ENCODE results near the gene DPF3. TPM values are rescaled to one million over a fixed set of nuclear protein-coding genes. Genes with fewer than 3 reads are reported as not detected.

The DPF3 gene
- total and polyA plus RNA-seq, 2 donors (not counting 1 experiment from before 2014, with no cell fraction given), result 7.6 to 13.7 TPM

GRCh38 chr14:72583316-72584272 lies 310.3 kb downstream of the DPF3 start:
- DNase-seq (ENCODE audit: low read depth in 2 of 2), result no peak
- Histone ChIP-seq H3K79me2 (ENCODE audit: control insufficient read depth, insufficient read depth, low read length) (no peaks in the 10 kb centered on the region), H3K4me1 (ENCODE audit: control insufficient read depth, extremely low read depth, insufficient read depth, low read length) (no peaks in the 10 kb centered on the region), H3K9me3 (ENCODE audit: control insufficient read depth, insufficient read depth, low read depth, low read length) (no peaks in the 10 kb centered on the region), H3K4me3 (replicated peaks in 1 of 4; ENCODE audit: control extremely low read depth in 1 of 4, insufficient read depth in 1 of 4, low read depth in 3 of 4, low read length in 4 of 4) (no peak overlapping the region), H2AFZ (ENCODE audit: low read length) (no peak overlapping the region), H4K20me1 (ENCODE audit: control insufficient read depth, extremely low read depth, insufficient read depth, low read length) (no peaks in the 10 kb centered on the region), H3K9ac (ENCODE audit: insufficient read depth, low read length) (no peak overlapping the region), H3K27ac (ENCODE audit: insufficient read depth, low read length) (no peak overlapping the region), H3K27me3 (ENCODE audit: control insufficient read depth, insufficient read depth, low read length) (no peaks in the 10 kb centered on the region), H3K4me2 (ENCODE audit: extremely low read depth, insufficient read depth, low read length) (no peak overlapping the region), H3K36me3 (ENCODE audit: control insufficient read depth, insufficient read depth, low read length) (no peaks in the 10 kb centered on the region)
- no peak for TF ChIP-seq CTCF (conservative IDR thresholded peaks at IDR 0.05 in 1 of 2, IDR thresholded peaks at IDR 0.05 in 1 of 2; ENCODE audit: low read depth in 1 of 2, low read length in 2 of 2)
- TF ChIP-seq EZH2 (IDR thresholded peaks at IDR 0.05; ENCODE audit: low read length, missing control alignments), result no peak

- Histone ChIP-seq H3K9me3 (ENCODE audit: control insufficient read depth, insufficient read depth, low read depth, low read length) (no peaks in the 10 kb centered on the region), H3K9ac (ENCODE audit: insufficient read depth, low read length) (no peak overlapping the region), H3K4me1 (ENCODE audit: control insufficient read depth, extremely low read depth, insufficient read depth, low read length) (no peaks in the 10 kb centered on the region), H3K27ac (ENCODE audit: insufficient read depth, low read length) (no peak overlapping the region), H4K20me1 (ENCODE audit: control insufficient read depth, extremely low read depth, insufficient read depth, low read length) (no peaks in the 10 kb centered on the region), H3K36me3 (ENCODE audit: control insufficient read depth, insufficient read depth, low read length) (no peaks in the 10 kb centered on the region), H3K4me3 (replicated peaks in 1 of 4; ENCODE audit: control extremely low read depth in 1 of 4, insufficient read depth in 1 of 4, low read depth in 3 of 4, low read length in 4 of 4) (no peak overlapping the region), H3K79me2 (ENCODE audit: control insufficient read depth, insufficient read depth, low read length) (no peaks in the 10 kb centered on the region), H3K4me2 (ENCODE audit: extremely low read depth, insufficient read depth, low read length) (no peak overlapping the region), H2AFZ (ENCODE audit: low read length) (no peak overlapping the region), H3K27me3 (ENCODE audit: control insufficient read depth, insufficient read depth, low read length) (peaks cover 1% of the 10 kb centered on the region)
- DNase-seq (ENCODE audit: low read depth in 2 of 2), result no peak
- no peak for TF ChIP-seq EZH2 (IDR thresholded peaks at IDR 0.05; ENCODE audit: low read length, missing control alignments)
- TF ChIP-seq CTCF (conservative IDR thresholded peaks at IDR 0.05 in 1 of 2, IDR thresholded peaks at IDR 0.05 in 1 of 2; ENCODE audit: low read depth in 1 of 2, low read length in 2 of 2), result no peak
These were observed 311.3 kb downstream of the DPF3 start for GRCh38 chr14:72582582-72582981.

- Histone ChIP-seq H3K4me3 (replicated peaks in 1 of 4; ENCODE audit: control extremely low read depth in 1 of 4, insufficient read depth in 1 of 4, low read depth in 3 of 4, low read length in 4 of 4) (no peak overlapping the region), H3K9ac (ENCODE audit: insufficient read depth, low read length) (no peak overlapping the region), H3K4me2 (ENCODE audit: extremely low read depth, insufficient read depth, low read length) (no peak overlapping the region), H3K9me3 (ENCODE audit: control insufficient read depth, insufficient read depth, low read depth, low read length) (no peaks in the 10 kb centered on the region), H2AFZ (ENCODE audit: low read length) (no peak overlapping the region), H4K20me1 (ENCODE audit: control insufficient read depth, extremely low read depth, insufficient read depth, low read length) (no peaks in the 10 kb centered on the region), H3K36me3 (ENCODE audit: control insufficient read depth, insufficient read depth, low read length) (no peaks in the 10 kb centered on the region), H3K79me2 (ENCODE audit: control insufficient read depth, insufficient read depth, low read length) (no peaks in the 10 kb centered on the region), H3K27me3 (ENCODE audit: control insufficient read depth, insufficient read depth, low read length) (peaks cover 6% of the 10 kb centered on the region), H3K4me1 (ENCODE audit: control insufficient read depth, extremely low read depth, insufficient read depth, low read length) (no peaks in the 10 kb centered on the region), H3K27ac (ENCODE audit: insufficient read depth, low read length) (no peak overlapping the region)
- no peak for DNase-seq (ENCODE audit: low read depth in 2 of 2)
- no peak for TF ChIP-seq CTCF (conservative IDR thresholded peaks at IDR 0.05 in 1 of 2, IDR thresholded peaks at IDR 0.05 in 1 of 2; ENCODE audit: low read depth in 1 of 2, low read length in 2 of 2)
- TF ChIP-seq EZH2 (IDR thresholded peaks at IDR 0.05; ENCODE audit: low read length, missing control alignments), result no peak
These were observed 315.4 kb downstream of the DPF3 start for GRCh38 chr14:72578514-72578913.

Measured in fibroblast of lung (primary cell).